SU-DHL-6 (cell line): ENCODE measurements around the gene MAPK6.

ENCODE experiments used
- H2AFZ ChIP-seq: fragments of 200-600 bp; sonication (generic); 2 replicates; pipeline ENCODE4 v1.6.1; 2014; ENCODE audit warnings: low read depth, mild to moderate bottlenecking, moderate library complexity, mixed read lengths, antibody characterized with exemption, low read length; ENCODE audit not compliant: severe bottlenecking
- H3F3A ChIP-seq: fragments of 200-600 bp; shearing (Covaris generic); 2 replicates; pipeline ENCODE4 v1.6.0; 2016; ENCODE audit warnings: antibody characterized with exemption, mild to moderate bottlenecking; ENCODE audit not compliant: insufficient read depth
- H3K27ac ChIP-seq: fragments of 200-600 bp; sonication (generic); 2 replicates; pipeline ENCODE4 v1.5.1; 2016; ENCODE audit warnings: low read depth, mild to moderate bottlenecking, low read length, moderate library complexity, mixed read lengths
- H3K27me3 ChIP-seq: fragments of 200-600 bp; sonication (generic), shearing (Covaris generic); 2 replicates; pipeline ENCODE4 v1.6.0; 2014; ENCODE audit warnings: mild to moderate bottlenecking, low read length
- H3K36me3 ChIP-seq: fragments of 200-600 bp; sonication (generic); 2 replicates; pipeline ENCODE4 v1.6.1; 2014; ENCODE audit warnings: mild to moderate bottlenecking, low read length, mixed read lengths
- H3K4me2 ChIP-seq: fragments of 300-600, 200-600 bp; shearing (Covaris generic), sonication (generic); 2 replicates; pipeline ENCODE4 v1.6.0; 2014; ENCODE audit warnings: low read length, low read depth, mild to moderate bottlenecking; ENCODE audit not compliant: poor library complexity, severe bottlenecking
- H3K4me3 ChIP-seq: fragments of 200-600 bp; sonication (generic); 2 replicates; pipeline ENCODE4 v1.5.1; 2014; ENCODE audit warnings: antibody characterized with exemption, low read length, mild to moderate bottlenecking, mixed read lengths; ENCODE audit not compliant: insufficient read depth, poor library complexity, severe bottlenecking
- H3K79me2 ChIP-seq: fragments of 200-600 bp; sonication (generic); 2 replicates; pipeline ENCODE4 v1.6.1; 2014; ENCODE audit warnings: mild to moderate bottlenecking, low read length, moderate library complexity; ENCODE audit not compliant: insufficient read depth
- H3K9ac ChIP-seq: fragments of 200-600 bp; sonication (generic); 2 replicates; pipeline ENCODE4 v1.7.0; 2014; ENCODE audit warnings: mild to moderate bottlenecking, low read length
- H3K9me2 ChIP-seq: fragments of 200-600 bp; sonication (generic); replicated peaks from 2 replicates; pipeline ENCODE4 v1.6.1; 2014; ENCODE audit warnings: low read length; ENCODE audit not compliant: insufficient read depth
- H3K9me3 ChIP-seq: fragments of 200-600 bp; sonication (generic); 2 replicates; pipeline ENCODE4 v1.6.1; 2014; ENCODE audit warnings: low read length, mixed read lengths; ENCODE audit not compliant: insufficient read depth
- H4K20me1 ChIP-seq: fragments of 200-600 bp; sonication (generic); 2 replicates; pipeline ENCODE4 v1.6.1; 2014; ENCODE audit warnings: low read depth, mild to moderate bottlenecking, antibody characterized with exemption, low read length, moderate library complexity, mixed read lengths
- EZH2phosphoT487 ChIP-seq: fragments of 200-600 bp; sonication (generic), shearing (Covaris generic); conservative IDR thresholded peaks from 2 replicates; pipeline ENCODE4 v1.6.1; 2018; ENCODE audit warnings: mild to moderate bottlenecking, antibody characterized with exemption, low read length, moderate library complexity, mixed read lengths
- TF ChIP-seq, protein P1 (sequence below): fragments of 200-600 bp; sonication (generic); IDR thresholded peaks from one replicate; pipeline ENCODE4 v1.5.1; 2017; ENCODE audit warnings: antibody characterized with exemption, mild to moderate bottlenecking, low read length, moderate library complexity; ENCODE audit not compliant: insufficient read depth, poor library complexity, severe bottlenecking

MAPK6 gene

GRCh38 chr15:52056001-52056400 is 37.0 kb downstream of the MAPK6 start:
- no peaks in the 10 kb centered on the region for H3K9me2 ChIP-seq
- H3K79me2 ChIP-seq: no peaks in the 10 kb centered on the region
- H3K4me3 ChIP-seq: no peak overlapping the region
- TF ChIP-seq, protein P1, sequence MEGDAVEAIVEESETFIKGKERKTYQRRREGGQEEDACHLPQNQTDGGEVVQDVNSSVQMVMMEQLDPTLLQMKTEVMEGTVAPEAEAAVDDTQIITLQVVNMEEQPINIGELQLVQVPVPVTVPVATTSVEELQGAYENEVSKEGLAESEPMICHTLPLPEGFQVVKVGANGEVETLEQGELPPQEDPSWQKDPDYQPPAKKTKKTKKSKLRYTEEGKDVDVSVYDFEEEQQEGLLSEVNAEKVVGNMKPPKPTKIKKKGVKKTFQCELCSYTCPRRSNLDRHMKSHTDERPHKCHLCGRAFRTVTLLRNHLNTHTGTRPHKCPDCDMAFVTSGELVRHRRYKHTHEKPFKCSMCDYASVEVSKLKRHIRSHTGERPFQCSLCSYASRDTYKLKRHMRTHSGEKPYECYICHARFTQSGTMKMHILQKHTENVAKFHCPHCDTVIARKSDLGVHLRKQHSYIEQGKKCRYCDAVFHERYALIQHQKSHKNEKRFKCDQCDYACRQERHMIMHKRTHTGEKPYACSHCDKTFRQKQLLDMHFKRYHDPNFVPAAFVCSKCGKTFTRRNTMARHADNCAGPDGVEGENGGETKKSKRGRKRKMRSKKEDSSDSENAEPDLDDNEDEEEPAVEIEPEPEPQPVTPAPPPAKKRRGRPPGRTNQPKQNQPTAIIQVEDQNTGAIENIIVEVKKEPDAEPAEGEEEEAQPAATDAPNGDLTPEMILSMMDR: no peak
- TF ChIP-seq EZH2phosphoT487: no peak
- no peak overlapping the region for H3K9ac ChIP-seq
- no peaks in the 10 kb centered on the region for H3K27me3 ChIP-seq
- no peaks in the 10 kb centered on the region for H3F3A ChIP-seq
- H2AFZ ChIP-seq: no peak overlapping the region
- no peak overlapping the region for H3K4me2 ChIP-seq
- no peak overlapping the region for H3K27ac ChIP-seq
- H3K9me3 ChIP-seq: no peaks in the 10 kb centered on the region
- peaks cover 24% of the 10 kb centered on the region for H3K36me3 ChIP-seq
- H4K20me1 ChIP-seq: no peaks in the 10 kb centered on the region

DNA sequence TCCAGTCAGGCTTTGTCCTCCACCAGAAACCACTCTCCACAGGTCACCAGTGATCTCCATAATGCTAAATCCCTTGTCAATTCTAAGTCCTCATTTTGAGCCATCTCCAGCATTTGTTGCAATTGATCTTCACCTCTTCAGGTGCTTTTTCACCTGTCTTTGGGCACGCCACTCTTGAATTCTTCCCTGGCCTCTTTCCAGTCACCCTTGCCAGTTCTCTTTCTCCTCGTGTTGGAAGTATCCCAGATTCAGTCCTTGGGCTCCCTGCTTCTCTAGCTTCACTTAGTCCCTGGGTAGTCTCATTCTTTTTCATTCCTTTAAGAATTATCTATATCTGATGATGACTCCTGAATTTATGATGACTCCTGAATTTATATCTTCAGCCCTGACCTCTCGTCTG is 37.5 kb downstream of the MAPK6 start:
- TF ChIP-seq, protein P1: no peak
- TF ChIP-seq EZH2phosphoT487: no peak
- no peaks in the 10 kb centered on the region for H4K20me1 ChIP-seq
- no peaks in the 10 kb centered on the region for H3F3A ChIP-seq
- H3K27ac ChIP-seq: no peak overlapping the region
- H3K4me2 ChIP-seq: no peak overlapping the region
- H3K9me2 ChIP-seq: no peaks in the 10 kb centered on the region
- no peaks in the 10 kb centered on the region for H3K9me3 ChIP-seq
- H3K36me3 ChIP-seq: peaks cover 27% of the 10 kb centered on the region
- H3K27me3 ChIP-seq: no peaks in the 10 kb centered on the region
- H3K4me3 ChIP-seq: no peak overlapping the region
- H3K9ac ChIP-seq: no peak overlapping the region
- H3K79me2 ChIP-seq: no peaks in the 10 kb centered on the region
- H2AFZ ChIP-seq: no peak overlapping the region

DNA sequence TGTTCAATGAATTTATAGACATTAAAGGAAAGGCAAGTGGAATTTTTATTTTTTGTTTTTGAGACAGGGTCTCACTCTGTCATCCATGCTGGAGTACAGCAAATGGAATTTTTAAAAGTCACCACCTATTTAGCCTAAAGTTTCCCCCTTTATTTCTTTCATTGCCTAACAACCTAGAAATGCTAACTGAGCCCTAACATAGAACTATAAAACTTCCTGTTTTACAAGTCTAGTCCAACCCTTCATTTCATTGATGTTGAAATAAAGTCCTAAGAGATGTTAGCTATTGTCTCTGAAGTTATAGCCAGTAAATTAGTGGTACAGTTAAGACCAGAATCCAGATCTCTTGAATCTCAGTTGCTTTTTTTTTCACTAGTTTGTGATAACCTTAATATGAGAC is 39.0 kb downstream of the MAPK6 start:
- no peaks in the 10 kb centered on the region for H4K20me1 ChIP-seq
- no peak overlapping the region for H3K27ac ChIP-seq
- no peaks in the 10 kb centered on the region for H3K9me2 ChIP-seq
- no peak overlapping the region for H3K9ac ChIP-seq
- no peak overlapping the region for H3K4me3 ChIP-seq
- no peak overlapping the region for H2AFZ ChIP-seq
- peaks cover 27% of the 10 kb centered on the region for H3K36me3 ChIP-seq
- no peak overlapping the region for H3K4me2 ChIP-seq
- no peak for TF ChIP-seq EZH2phosphoT487
- TF ChIP-seq, protein P1: no peak
- H3K9me3 ChIP-seq: no peaks in the 10 kb centered on the region
- no peaks in the 10 kb centered on the region for H3F3A ChIP-seq
- no peaks in the 10 kb centered on the region for H3K27me3 ChIP-seq
- no peaks in the 10 kb centered on the region for H3K79me2 ChIP-seq

- H3K9me2 ChIP-seq: no peaks in the 10 kb centered on the region
- H3K27me3 ChIP-seq: no peaks in the 10 kb centered on the region
- H3K4me2 ChIP-seq: no peak overlapping the region
- no peaks in the 10 kb centered on the region for H3F3A ChIP-seq
- H3K27ac ChIP-seq: no peak overlapping the region
- no peaks in the 10 kb centered on the region for H4K20me1 ChIP-seq
- peaks cover 27% of the 10 kb centered on the region for H3K36me3 ChIP-seq
- no peak overlapping the region for H2AFZ ChIP-seq
- no peaks in the 10 kb centered on the region for H3K79me2 ChIP-seq
- H3K9me3 ChIP-seq: no peaks in the 10 kb centered on the region
- H3K9ac ChIP-seq: no peak overlapping the region
- H3K4me3 ChIP-seq: no peak overlapping the region
- TF ChIP-seq, protein P1: no peak
- TF ChIP-seq EZH2phosphoT487: no peak
These were observed 41.5 kb downstream of the MAPK6 start for GRCh38 chr15:52060501-52060900.
